HepG2 (cell line): ENCODE data around the gene NID2. TPM values are rescaled to one million over a fixed set of nuclear protein-coding genes. Genes with fewer than 3 reads are reported as not detected.
A peak's percentile ranks its signal among the peaks of the same experiment; 100 is the strongest.

Source experiments
- ASH2L ChIP-seq: fragments of 300-600, 200-600 bp; sonication (generic); IDR thresholded peaks from 2 replicates; pipeline ENCODE4 v1.7.0; 2017; ENCODE audit warnings: low read depth, mild to moderate bottlenecking, moderate library complexity, mixed read lengths, low read length; ENCODE audit not compliant: insufficient read length
- DMAP1 ChIP-seq: IDR thresholded peaks from 2 replicates; pipeline ENCODE4 v1.6.1; 2016
- FOXP1 ChIP-seq, 2 experiments: fragments of 450-650 bp in 1 of 2; IDR thresholded peaks; 2 replicates each; pipeline ENCODE4 v1.6.1; 2017 to 2018; ENCODE audit warnings: antibody characterized with exemption in 1 of 2
- HOXA7 ChIP-seq: sonication (generic); formaldehyde crosslinking; IDR thresholded peaks from 2 replicates; pipeline ENCODE4 v1.8.1; 2022; ENCODE audit warnings: mild to moderate bottlenecking, missing genetic modification reagents, moderate library complexity
- LCORL ChIP-seq, 2 experiments: fragments of 450-650 bp in 1 of 2; sonication (generic) in 1 of 2; formaldehyde crosslinking in 1 of 2; IDR thresholded peaks; 2 replicates each; pipeline versions ENCODE4 v1.5.0 to v1.6.1; 2017 to 2020; ENCODE audit warnings: antibody characterized with exemption in 1 of 2, missing genetic modification reagents in 1 of 2
- PHF8 ChIP-seq: sonication (generic); formaldehyde crosslinking; IDR thresholded peaks from 2 replicates; pipeline ENCODE4 v1.5.0; 2020; ENCODE audit warnings: missing genetic modification reagents
- RFXAP ChIP-seq: sonication (generic); formaldehyde crosslinking; IDR thresholded peaks from 2 replicates; pipeline ENCODE4 v1.4.0; 2020; ENCODE audit warnings: missing genetic modification reagents, borderline replicate concordance
- ZNF24 ChIP-seq: fragments of 450-650 bp; IDR thresholded peaks from 2 replicates; pipeline ENCODE4 v1.6.1; 2017; ENCODE audit warnings: antibody characterized with exemption, mild to moderate bottlenecking
- ZNF552 ChIP-seq: sonication (generic); formaldehyde crosslinking; IDR thresholded peaks from 2 replicates; pipeline ENCODE4 v1.9.0; 2022; ENCODE audit warnings: missing genetic modification reagents, mild to moderate bottlenecking, borderline replicate concordance
- polyA plus RNA-seq, 8 experiments: library from polyadenylated mRNA; depleted of rRNA in 3 of 8; stranded (reverse) in 7 of 8; unstranded in 1 of 8; fragments of >200 nt; fragmentation: Illumina TruSeq in 4 of 8; extraction: Trizol in 4 of 8; gene quantifications; 2 replicates each; pipeline versions ENCODE4 v1.2.1 to v1.2.3, GENCODE V29; 2011 to 2016; ENCODE audit warnings: low read depth in 4 of 8, missing spikeins in 1 of 8, mixed read lengths in 1 of 8; ENCODE audit not compliant: insufficient read depth in 1 of 8
- total RNA-seq, 5 experiments: library from RNA; depleted of rRNA; stranded (reverse); fragments of >200 nt; fragmentation: Illumina TruSeq; extraction: Trizol; gene quantifications; 2 replicates each; pipeline ENCODE4 v1.2.3, GENCODE V29; 2016; ENCODE audit warnings: low read depth in 1 of 5
- TF ChIP-seq, protein P1 (sequence below): sonication (generic); formaldehyde crosslinking; IDR thresholded peaks from 2 replicates; pipeline ENCODE4 v1.5.1; 2020; ENCODE audit warnings: missing genetic modification reagents, mild to moderate bottlenecking, borderline replicate concordance
- TF ChIP-seq, protein P2 (sequence below): sonication (generic); formaldehyde crosslinking; IDR thresholded peaks from 2 replicates; pipeline ENCODE4 v1.5.1; 2020; ENCODE audit warnings: mild to moderate bottlenecking, missing genetic modification reagents, borderline replicate concordance
- TF ChIP-seq, protein P3 (sequence below): IDR thresholded peaks from 2 replicates; pipeline ENCODE4 v1.6.1; 2016; ENCODE audit warnings: low read depth, missing genetic modification reagents, missing compliant biosample characterization

The NID2 gene
- total and polyA plus RNA-seq, 2 of the 13 experiments (the other 11 are each of a cell fraction or from before 2014, with no cell fraction given): 0.11 TPM; not detected in 1

DNA sequence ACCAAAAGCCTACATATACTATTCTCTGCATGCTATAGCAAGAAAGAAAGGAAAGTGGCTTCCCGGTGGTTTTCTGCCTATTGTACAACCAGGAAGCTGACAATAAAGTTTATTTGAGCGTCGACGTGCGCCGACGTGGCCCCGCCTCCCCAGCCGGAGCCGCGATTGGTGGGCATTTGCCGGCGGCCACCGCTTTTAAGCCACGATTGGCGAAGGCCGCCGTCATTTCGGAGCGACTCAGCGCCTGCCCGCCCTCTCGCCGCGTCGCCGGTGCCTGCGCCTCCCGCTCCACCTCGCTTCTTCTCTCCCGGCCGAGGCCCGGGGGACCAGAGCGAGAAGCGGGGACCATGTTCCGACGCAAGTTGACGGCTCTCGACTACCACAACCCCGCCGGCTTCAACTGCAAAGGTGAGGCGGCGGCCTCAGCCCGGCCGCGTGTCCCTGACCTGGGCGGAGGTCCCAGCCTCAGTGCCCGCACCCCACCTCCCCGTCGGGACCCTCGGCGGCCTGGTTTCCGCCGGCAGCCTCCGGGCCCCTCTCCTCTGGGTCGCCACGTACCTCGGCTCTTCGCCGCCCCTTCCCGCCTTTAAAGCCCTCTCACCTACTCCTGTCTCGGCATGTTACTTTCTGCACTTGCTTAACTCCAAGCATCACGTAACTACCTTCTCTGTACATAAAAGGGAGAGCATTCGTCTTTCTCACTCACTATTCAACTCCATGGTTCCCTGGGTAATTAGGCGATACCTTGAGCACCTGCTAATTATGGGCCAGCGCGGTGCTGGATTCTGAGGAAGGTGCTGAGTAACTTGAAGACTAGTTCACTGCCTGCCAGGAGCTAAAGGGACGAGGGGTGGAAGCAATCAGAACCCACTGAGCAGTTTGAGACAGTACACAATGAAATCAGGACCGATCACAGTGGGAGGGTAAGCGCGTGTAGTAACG is 79.3 kb downstream of the NID2 start, which contains the start of gene RTRAF (continued):
- TF ChIP-seq, protein P1, sequence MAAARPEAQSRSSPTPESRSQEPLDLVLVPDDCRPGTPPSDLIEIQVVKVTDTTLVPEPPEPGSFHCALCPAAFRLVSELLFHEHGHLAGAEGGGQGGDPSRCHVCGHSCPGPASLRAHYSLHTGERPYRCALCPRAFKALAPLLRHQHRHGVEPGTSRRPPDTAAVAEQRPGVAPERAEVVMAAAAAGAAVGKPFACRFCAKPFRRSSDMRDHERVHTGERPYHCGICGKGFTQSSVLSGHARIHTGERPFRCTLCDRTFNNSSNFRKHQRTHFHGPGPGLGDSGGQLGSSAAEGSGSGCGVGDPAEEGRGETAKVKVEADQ (CRISPR knock-in tag): no peak
- no peak for TF ChIP-seq HOXA7 (CRISPR knock-in tag)
- peak; percentile 80; the same call in 1 of the 2 replicates for TF ChIP-seq DMAP1
- no peak for TF ChIP-seq FOXP1 (IDR thresholded peaks at IDR 0.05)
- no peak for TF ChIP-seq FOXP1 (CRISPR knock-in tag; IDR thresholded peaks at IDR 0.05)
- peak; percentile 93 for TF ChIP-seq ASH2L
- peak; percentile 99 for TF ChIP-seq PHF8 (CRISPR knock-in tag)
- peak; percentile 41; the same call in 1 of the 2 replicates for TF ChIP-seq RFXAP
- TF ChIP-seq ZNF552 (CRISPR knock-in tag): peak; percentile 45; the same call in 1 of the 2 replicates
- no peak for TF ChIP-seq ZNF24
- TF ChIP-seq, protein P2, sequence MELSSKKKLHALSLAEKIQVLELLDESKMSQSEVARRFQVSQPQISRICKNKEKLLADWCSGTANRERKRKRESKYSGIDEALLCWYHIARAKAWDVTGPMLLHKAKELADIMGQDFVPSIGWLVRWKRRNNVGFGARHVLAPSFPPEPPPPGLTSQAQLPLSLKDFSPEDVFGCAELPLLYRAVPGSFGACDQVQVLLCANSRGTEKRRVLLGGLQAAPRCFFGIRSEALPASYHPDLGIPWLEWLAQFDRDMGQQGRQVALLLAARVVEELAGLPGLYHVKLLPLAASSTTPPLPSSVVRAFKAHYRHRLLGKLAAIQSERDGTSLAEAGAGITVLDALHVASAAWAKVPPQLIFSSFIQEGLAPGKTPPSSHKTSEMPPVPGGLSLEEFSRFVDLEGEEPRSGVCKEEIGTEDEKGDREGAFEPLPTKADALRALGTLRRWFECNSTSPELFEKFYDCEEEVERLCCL (CRISPR knock-in tag): no peak; the same call in 1 of the 2 replicates
- TF ChIP-seq, protein P3, sequence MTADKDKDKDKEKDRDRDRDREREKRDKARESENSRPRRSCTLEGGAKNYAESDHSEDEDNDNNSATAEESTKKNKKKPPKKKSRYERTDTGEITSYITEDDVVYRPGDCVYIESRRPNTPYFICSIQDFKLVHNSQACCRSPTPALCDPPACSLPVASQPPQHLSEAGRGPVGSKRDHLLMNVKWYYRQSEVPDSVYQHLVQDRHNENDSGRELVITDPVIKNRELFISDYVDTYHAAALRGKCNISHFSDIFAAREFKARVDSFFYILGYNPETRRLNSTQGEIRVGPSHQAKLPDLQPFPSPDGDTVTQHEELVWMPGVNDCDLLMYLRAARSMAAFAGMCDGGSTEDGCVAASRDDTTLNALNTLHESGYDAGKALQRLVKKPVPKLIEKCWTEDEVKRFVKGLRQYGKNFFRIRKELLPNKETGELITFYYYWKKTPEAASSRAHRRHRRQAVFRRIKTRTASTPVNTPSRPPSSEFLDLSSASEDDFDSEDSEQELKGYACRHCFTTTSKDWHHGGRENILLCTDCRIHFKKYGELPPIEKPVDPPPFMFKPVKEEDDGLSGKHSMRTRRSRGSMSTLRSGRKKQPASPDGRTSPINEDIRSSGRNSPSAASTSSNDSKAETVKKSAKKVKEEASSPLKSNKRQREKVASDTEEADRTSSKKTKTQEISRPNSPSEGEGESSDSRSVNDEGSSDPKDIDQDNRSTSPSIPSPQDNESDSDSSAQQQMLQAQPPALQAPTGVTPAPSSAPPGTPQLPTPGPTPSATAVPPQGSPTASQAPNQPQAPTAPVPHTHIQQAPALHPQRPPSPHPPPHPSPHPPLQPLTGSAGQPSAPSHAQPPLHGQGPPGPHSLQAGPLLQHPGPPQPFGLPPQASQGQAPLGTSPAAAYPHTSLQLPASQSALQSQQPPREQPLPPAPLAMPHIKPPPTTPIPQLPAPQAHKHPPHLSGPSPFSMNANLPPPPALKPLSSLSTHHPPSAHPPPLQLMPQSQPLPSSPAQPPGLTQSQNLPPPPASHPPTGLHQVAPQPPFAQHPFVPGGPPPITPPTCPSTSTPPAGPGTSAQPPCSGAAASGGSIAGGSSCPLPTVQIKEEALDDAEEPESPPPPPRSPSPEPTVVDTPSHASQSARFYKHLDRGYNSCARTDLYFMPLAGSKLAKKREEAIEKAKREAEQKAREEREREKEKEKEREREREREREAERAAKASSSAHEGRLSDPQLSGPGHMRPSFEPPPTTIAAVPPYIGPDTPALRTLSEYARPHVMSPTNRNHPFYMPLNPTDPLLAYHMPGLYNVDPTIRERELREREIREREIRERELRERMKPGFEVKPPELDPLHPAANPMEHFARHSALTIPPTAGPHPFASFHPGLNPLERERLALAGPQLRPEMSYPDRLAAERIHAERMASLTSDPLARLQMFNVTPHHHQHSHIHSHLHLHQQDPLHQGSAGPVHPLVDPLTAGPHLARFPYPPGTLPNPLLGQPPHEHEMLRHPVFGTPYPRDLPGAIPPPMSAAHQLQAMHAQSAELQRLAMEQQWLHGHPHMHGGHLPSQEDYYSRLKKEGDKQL (CRISPR knock-in tag): no peak
- TF ChIP-seq LCORL (IDR thresholded peaks at IDR 0.05): no peak
- TF ChIP-seq LCORL (CRISPR knock-in tag; IDR thresholded peaks at IDR 0.05): no peak
- TF ChIP-seq, all 625 proteins: peak for 185
